HuH-7.5 (cell line): ENCODE results near the gene AMER3.
A peak's percentile ranks its signal among the peaks of the same experiment; 100 is the strongest.

Experiments
- DNase-seq: peaks from one replicate; pipeline ENCODE4 v3.0.0; 2011; ENCODE audit warnings: low spot score

The AMER3 gene

GRCh38 chr2:130786076-130786475 is 30.7 kb downstream of the AMER3 start:
- no peak for DNase-seq

GRCh38 chr2:130787841-130788240 is 32.5 kb downstream of the AMER3 start:
- DNase-seq = no peak

- DNase-seq = no peak
These were observed 35.0 kb downstream of the AMER3 start for GRCh38 chr2:130790312-130790711.

- DNase-seq = no peak
These were observed 35.7 kb downstream of the AMER3 start for GRCh38 chr2:130790804-130791616.

- DNase-seq = no peak
These were observed 36.2 kb downstream of the AMER3 start for GRCh38 chr2:130791617-130791939.

- DNase-seq = no peak
These were observed 40.1 kb downstream of the AMER3 start for GRCh38 chr2:130795431-130795830.

GRCh38 chr2:130796290-130796689 is 41.0 kb downstream of the AMER3 start:
- no peak for DNase-seq

GRCh38 chr2:130797493-130798435 is 42.4 kb downstream of the AMER3 start:
- DNase-seq = peak; percentile 85

- DNase-seq = no peak
These were observed 43.3 kb downstream of the AMER3 start for GRCh38 chr2:130798472-130799218.

GRCh38 chr2:130799295-130799694 is 44.0 kb downstream of the AMER3 start:
- DNase-seq = no peak

GRCh38 chr2:130805613-130806012 is 50.3 kb downstream of the AMER3 start:
- DNase-seq = no peak

- DNase-seq = no peak
These were observed 51.0 kb downstream of the AMER3 start for GRCh38 chr2:130806370-130806769.

- no peak for DNase-seq
These were observed 52.5 kb downstream of the AMER3 start for GRCh38 chr2:130807659-130808385.

GRCh38 chr2:130808482-130809268 is 53.3 kb downstream of the AMER3 start:
- no peak for DNase-seq

GRCh38 chr2:130810490-130810889 is 55.1 kb downstream of the AMER3 start:
- no peak for DNase-seq

GRCh38 chr2:130813722-130814121 is 58.4 kb downstream of the AMER3 start:
- no peak for DNase-seq

- no peak for DNase-seq
These were observed 59.8 kb downstream of the AMER3 start for GRCh38 chr2:130814931-130815680.
